Superior temporal gyrus (tissue), 1 donor: ENCODE data around the gene NFIA.

Experiments used
- DNase-seq: peaks from one replicate; pipeline ENCODE4 v3.0.0-alpha.2; 2016; ENCODE audit errors: extremely low spot score

Gene NFIA

DNA sequence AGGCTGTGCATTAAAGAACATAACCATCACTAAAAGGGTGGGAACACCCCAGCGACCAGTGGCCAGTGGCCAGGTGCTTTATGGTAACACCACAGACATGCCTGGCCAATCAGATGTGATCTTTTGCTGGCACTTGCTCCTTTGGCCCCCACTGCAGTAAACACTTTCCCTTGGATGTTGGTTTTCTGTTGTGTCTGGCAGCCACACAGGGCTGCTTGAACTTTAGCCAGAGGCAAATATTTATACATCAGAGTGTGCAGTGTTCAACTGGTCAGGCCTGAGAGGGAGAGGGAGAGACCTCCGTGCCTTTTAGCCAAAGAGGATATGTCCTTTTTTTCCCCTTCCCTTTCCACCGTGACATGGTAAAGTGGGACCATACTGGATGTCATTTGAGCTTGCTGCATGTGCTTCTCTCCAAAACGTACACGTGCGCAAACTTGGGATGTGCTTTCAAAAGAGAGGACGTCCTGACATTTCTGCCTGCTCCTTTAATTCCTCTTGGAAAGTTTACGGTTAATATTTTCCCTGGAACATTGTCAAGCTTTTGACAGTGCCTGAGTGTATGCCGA lies 101.2 kb downstream of the NFIA start:
- DNase-seq, result peak; percentile 84

DNA sequence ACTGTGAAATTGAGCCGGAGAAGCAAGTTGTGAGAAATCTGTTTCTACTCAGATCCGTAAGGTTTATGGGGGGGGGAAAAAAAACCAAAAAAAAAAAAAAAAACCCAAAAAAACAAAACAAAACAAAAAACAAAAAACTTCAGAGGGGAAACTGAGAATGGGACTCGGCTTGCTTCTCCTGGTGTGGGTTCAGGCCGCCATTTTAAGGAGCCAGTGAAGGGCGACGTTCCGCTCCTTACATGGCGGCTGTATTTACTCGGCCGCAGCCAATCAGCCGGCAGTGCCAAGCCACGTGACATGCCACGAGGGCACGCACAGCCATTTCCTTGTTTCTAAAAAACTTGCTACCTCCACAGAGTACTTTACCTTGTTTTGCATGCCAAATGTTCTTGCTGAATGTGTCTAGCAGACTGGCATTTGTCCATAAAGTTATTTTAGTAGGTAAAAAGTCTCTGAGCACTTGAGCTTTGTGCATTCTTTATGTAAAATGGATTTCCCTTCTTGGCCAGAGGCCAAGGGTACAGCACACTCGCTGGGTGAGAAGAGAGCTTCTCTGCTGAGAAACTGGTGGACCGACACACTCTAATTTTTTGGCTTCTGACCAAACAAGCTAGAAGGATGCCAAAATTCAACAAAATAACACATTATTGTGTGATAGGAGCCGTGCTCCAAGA lies 101.8 kb downstream of the NFIA start:
- DNase-seq, result peak; percentile 98

GRCh38 chr1:61184714-61185106 lies 102.3 kb downstream of the NFIA start:
- no peak for DNase-seq

- DNase-seq, result peak; percentile 67
Observed at GRCh38 chr1:61186753-61187152, 104.4 kb downstream of the NFIA start.

DNA sequence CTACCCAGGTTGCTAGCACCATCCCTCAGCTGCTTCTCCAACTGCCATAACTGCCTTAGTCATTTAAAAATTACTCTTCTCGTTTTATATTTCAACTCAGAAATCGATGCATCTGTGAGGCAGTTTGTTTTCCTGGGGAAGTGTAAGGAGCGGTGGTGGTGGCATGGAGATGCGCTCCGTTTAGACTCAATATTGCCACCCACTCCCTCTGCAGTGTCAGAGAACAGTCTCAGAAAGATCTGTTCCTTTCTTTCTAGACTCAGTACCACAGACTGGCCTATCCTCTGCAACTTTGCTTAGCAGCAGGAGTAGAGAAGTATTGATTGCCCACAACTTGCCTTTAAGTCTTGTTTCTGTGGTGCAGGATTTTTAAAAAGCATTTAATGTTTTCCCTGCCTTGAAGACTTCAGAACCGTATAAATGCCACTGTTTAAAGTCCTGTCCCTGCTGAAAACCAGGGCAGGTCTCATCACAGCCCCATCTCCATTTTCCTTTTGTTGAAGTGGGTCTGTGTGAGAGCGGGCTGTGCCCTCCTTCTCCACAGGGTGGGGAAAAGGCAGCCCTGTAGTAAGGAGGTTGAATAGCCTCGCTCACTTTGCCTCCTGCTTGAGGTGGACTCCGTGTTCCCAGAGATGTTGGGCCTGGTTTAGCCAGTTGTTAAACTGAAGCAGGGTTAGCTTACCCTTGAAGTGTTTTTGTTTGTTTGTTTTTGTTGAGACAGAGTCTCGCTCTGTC lies 105.2 kb downstream of the NFIA start:
- peak; percentile 80 for DNase-seq

DNA sequence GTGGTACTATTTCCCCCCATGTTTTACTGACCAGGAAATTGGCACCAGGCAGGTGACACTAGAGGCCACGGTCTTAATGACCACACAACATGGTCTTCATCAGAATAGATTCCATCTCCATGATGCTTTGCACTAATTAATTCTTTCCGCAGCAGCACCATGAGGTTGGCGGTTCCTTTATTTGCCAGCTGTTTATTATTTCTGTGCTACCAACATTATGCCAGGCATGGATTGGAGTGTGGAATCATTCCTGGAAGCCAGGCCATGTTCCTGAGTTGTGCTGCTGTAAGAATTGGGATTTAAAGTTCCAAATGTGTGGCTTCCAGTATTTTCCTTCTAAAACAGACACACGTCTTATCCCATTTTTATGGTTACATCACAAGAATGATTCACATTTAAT lies 107.8 kb downstream of the NFIA start:
- DNase-seq, result no peak

GRCh38 chr1:61190618-61191432 lies 108.5 kb downstream of the NFIA start:
- DNase-seq, result peak; percentile 46

DNA sequence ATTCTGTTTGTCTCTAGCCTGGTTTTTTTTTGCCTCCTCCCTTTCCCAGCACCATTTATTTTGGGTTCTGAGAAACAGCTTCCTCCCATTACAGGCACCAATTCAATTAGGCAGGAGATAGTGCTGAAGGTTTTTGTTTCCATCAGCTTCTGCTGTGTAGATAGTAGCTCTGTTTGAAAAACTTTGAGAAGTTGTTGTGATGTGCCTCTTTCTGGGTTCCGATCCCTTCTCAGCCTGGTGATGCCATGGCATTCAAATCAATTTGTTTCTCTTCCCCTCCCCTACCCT lies 109.0 kb downstream of the NFIA start:
- no peak for DNase-seq

- DNase-seq, result no peak
Observed at GRCh38 chr1:61192663-61193330, 110.4 kb downstream of the NFIA start.

- no peak for DNase-seq
Observed at GRCh38 chr1:61193808-61194207, 111.4 kb downstream of the NFIA start.

DNA sequence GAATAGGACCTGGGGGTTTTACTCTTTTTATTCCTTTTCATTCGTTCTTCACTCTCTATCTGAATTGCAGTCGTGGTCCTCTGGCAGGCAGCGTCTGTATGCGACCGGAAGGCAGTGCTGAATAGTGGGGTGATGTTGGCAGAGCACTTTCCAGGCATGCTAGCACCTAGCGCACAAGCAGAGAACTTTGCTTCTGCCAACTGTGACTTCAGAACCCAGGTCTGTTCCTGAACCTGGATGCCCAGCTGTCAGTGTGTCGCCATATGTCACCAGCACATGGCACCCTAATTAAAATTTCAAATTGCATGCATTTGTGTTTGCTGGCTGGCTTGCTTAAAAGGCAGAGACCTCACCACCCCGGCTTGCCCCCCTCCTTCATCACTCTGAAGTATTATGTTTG lies 116.2 kb downstream of the NFIA start:
- no peak for DNase-seq

- DNase-seq, result no peak
Observed at GRCh38 chr1:61201035-61201434, 118.7 kb downstream of the NFIA start.

- DNase-seq, result no peak
Observed at GRCh38 chr1:61202854-61203598, 120.7 kb downstream of the NFIA start.

GRCh38 chr1:61204528-61204927 lies 122.2 kb downstream of the NFIA start:
- no peak for DNase-seq

GRCh38 chr1:61207416-61207815 lies 125.1 kb downstream of the NFIA start:
- no peak for DNase-seq

- DNase-seq, result no peak
Observed at GRCh38 chr1:61208172-61208571, 125.8 kb downstream of the NFIA start.

DNA sequence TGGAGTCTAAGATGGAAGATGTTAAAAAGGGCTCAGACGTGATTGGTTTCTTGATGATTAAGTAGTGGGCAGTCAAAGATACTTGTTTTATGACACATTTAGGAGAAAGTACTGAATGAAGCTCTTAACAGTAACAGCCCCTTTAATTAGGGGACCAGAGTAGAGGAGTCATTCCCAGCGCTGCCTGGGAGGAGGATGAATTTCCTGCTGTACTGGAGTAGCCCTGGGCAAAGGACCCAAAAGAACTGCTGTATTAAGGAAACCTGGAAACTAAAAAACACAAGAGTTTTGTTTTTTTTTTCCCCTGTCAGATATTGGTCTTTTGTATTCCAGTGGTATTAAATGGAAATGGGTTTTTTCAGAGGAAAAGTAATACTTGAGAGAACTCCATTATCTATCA lies 126.5 kb downstream of the NFIA start:
- no peak for DNase-seq

DNA sequence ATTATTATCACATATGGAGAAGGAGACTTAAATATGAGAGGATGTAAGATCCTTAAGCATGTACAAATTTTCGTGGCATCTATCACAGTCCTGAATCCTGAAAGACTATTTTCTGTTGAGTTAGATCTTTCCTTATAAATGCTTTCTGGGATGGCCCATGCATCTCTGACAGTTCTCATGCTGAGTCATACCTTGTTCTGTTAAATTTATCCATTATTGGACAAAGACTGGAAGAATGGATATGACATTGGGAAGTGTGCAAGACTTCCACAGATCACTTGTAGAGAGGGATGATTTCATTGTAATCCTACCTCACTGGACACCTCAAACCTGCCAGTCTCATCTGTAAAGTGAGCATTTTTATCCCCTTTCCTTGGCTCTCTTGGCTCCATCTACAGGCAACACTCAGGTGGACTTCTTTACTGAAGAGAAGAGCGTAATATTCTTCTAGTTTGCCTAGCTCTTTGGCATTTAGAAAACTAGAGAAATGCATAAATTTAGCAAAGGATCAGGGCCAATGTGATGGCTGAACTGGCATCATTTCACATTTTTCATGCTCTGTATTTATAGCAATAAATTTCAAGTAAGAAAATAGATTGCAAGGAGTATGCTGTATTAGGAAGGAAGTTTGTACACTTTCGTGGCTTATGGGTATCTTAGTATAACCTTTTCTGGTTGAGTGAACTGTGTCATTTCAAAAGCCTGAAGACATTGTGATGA lies 128.2 kb downstream of the NFIA start:
- DNase-seq, result no peak

- DNase-seq, result no peak
Observed at GRCh38 chr1:61213245-61214011, 131.1 kb downstream of the NFIA start.

DNA sequence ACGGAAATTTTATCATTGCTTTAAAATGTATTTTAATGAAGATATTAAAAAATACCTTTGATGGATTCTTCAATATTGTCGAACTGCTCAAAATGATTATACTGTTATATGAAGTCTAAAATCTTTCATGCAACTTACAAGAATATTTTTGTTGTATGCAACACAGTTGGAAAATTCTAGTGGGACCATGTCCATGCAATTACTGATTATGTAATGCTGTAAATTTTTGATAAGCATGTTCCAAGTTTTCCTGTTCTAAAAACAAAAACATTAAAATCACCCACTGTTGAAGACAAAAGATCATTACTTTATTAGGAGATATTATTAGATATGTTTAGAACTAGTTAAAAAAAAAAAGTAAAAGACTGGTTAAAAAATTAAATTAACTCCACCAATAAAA lies 132.8 kb downstream of the NFIA start:
- DNase-seq, result no peak
